CD4-positive, alpha-beta T cell treated with Interleukin-15 for 1 hour (primary cell): Measurements from ENCODE around the gene IGF2BP3.
A peak's percentile ranks its signal among the peaks of the same experiment; 100 is the strongest.
"Not testable (repeated sequence)": the region's sequence is repeated elsewhere in the genome, so short reads cannot be mapped to it uniquely, and the experiment has no call there.

Experiments
- DNase-seq: peaks from one replicate; pipeline ENCODE4 v3.0.0-alpha.2; 2020

Gene IGF2BP3

GRCh38 chr7:23470330-23471105 lies at the start of gene IGF2BP3:
IGF2BP3 (minus strand) TSS chr7:23470491; CDS start chr7:23470110, 381 bp downstream.
- no peak for DNase-seq

DNA sequence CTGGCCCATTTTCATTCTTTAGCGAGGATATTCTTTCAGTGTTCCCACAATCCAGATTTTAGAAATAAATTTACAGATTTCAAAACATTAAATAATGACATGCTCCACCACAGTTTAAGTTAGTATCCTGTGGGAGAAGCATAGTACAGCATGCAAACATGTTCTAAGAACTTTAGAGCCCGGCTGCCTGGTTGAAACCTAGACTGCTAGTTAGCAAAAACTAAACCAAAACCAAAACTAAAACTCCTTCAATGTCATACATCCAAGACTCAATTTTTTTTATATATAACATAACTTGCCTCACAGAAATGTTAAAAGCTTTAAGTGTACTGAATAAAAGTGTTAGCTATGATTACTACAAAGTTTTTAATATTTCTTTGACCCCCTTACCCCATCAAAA lies 44.5 kb upstream of the IGF2BP3 start:
- no peak for DNase-seq

- not testable (repeated sequence) for DNase-seq
Observed at GRCh38 chr7:23513746-23514145, 43.5 kb upstream of the IGF2BP3 start.

GRCh38 chr7:23494009-23494408 lies 23.7 kb upstream of the IGF2BP3 start:
- no peak for DNase-seq

DNA sequence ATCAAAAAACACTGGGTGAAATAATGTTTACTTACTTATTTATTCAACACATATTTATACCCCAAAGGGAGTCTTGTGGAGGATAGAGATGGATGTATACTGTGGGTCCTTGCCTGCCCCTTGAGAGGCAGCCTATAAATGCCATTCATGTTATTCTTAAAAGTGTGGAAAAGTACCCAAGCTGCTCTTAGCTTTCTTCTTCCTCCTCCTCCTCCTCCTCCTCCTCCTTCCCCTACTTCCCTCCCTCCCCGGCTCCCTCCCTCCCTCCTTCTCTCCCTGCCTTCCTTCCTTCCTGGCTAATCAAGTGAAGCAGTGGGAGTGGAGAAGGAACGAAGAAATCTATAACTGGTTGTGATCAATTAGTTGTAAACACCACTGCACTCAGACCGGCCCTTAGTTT lies 21.2 kb upstream of the IGF2BP3 start:
- DNase-seq, result no peak

DNA sequence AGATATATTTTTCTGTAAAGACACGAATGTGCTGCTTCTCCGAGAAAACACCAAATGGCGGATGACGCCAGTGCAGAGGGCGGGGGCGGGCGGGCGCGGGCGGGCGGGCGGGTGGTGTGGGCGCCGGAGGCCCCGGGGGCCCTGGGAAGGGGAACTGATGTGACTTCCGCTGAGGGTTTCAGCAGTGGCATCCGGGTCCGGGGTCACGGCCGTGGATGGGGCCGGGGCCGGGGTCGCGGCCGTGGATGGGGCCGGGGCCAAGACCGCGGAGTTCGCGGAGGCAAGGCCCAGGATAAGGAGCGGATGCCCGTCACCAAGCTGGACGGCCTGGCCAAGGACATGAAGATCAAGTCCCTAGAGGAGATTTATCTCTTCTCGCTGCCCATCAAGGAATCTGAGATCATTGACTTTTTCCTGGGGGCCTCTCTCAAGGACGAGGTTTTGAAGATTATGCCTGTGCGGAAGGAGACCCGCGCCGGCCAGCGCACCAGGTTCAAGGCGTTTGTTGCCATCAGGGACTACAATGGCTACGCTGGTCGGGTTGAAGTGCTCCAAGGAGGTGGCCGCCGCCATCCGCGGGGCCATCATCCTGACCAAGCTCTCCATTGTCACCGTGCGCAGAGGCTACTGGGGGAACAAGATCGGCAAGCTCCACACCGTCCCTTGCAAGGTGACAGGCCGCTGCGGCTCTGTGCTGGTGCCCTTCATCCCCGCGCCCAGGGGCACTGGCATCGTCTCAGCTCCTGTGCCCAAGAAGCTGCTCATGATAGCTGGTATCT lies 20.3 kb upstream of the IGF2BP3 start:
- DNase-seq, result peak; percentile 69

DNA sequence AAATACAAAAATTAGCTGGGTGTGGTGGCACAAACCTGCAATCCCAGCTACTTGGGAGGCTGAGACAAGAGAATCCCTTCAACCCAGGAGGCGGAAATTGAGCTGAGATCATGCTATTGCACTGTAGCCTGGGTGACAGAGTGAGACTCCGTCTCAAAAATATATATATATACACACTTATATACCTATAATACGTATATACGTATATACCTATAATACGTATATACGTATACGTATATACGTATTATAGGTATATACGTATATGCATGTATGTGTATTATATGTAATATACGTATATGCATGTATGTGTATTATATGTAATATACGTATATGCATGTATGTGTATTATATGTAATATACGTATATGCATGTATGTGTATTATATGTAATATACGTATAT lies 18.4 kb upstream of the IGF2BP3 start:
- not testable (repeated sequence) for DNase-seq

- no peak for DNase-seq
Observed at GRCh38 chr7:23487670-23488069, 17.4 kb upstream of the IGF2BP3 start.

DNA sequence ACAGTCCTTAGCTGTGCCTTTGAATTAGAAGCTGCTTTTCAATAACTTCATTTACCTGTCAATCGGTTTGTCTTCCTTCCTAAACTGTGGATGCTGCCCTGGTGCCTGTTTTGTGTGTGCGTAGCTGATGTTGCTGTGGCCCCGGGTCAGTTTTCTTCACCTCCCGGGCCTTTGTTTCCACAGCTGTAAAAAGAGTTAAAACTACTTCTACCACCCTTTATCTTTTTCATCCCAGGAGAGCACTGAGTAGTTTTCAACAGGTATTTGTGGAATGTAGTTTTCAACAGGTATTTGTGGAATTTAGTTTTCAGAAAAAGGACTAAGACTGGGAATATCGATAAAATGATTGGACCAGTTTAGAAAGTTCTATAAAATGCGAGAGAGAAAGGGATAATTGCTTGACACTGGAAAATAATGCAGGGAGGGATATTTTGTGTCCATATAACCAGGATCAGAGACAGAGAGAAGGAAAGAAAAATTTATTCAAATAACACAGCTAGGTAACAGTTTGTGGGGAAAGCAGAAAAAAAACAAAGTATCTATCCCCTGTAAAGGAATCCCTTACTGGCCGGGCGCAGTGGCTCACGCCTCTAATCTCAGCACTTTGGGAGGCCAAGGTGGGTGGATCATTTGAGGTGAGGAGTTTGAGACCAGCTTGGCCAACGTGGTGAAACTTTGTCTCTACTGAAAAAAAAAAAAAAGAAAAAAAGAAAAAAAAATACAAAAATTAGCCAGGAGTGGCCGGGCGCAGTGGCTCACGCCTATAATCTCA lies 15.9 kb upstream of the IGF2BP3 start:
- DNase-seq, result no peak

GRCh38 chr7:23482686-23483085 lies 12.4 kb upstream of the IGF2BP3 start:
- no peak for DNase-seq

DNA sequence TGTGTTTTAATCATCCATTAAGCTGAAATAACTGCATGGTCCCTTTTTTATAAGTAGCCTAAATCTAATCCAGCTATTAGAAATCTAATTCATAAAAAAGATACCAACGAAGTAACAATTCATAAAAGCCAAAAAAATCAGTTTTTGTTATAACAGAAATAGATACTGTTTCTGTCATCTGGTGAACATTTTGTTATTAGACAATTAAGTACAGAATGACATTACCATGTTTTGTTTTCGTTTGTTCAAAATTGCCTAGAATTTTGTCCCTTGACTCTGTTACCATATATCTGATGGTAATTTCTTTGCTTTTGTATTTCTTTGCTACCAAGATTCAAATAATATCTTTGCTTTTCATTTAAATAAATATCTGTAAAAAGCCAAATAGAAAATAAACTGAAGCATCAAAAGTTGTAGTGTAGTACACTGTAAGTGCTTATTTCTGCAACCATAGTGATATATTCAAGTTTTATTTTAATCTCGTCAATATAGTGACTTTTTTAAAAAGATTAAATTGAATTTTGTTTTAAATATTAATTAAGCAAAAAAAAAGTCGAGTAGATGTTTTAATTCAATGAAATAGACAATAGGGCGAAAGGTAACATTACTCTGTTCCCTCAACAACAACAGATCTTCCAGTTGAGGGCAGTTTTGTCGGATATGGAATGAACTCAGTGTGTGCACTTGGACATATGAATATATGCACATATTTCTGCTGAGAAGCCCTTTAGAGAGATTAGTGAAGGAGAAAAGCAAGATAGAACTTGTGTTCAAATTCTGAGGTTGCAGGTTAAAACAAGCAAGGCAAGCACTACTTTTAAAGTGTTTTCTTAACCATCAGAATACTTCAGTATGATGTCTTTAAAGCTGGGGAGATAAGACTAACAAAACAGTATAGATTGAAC lies 7.9 kb upstream of the IGF2BP3 start:
- no peak for DNase-seq

- no peak for DNase-seq
Observed at GRCh38 chr7:23477157-23477499, 6.8 kb upstream of the IGF2BP3 start.

- no peak for DNase-seq
Observed at GRCh38 chr7:23476286-23477156, 6.2 kb upstream of the IGF2BP3 start.

DNA sequence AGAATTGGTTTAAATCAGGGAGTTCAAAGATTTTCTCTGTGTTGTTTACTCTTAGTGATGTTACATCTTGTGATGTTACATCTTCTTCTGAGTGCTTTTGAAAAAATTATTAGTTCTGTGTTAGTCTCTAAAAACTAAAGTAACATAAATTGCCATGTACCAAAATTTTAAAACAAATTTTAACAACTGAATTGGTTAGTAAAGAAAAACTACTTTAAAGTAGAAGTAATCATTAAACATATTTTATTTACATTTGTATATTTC lies 5.2 kb upstream of the IGF2BP3 start:
- DNase-seq, result no peak

- no peak for DNase-seq
Observed at GRCh38 chr7:23474829-23475575, 4.7 kb upstream of the IGF2BP3 start.

GRCh38 chr7:23474094-23474828 lies 4.0 kb upstream of the IGF2BP3 start:
- peak; percentile 80 for DNase-seq

- DNase-seq, result no peak
Observed at GRCh38 chr7:23473844-23474093, 3.5 kb upstream of the IGF2BP3 start.

GRCh38 chr7:23472956-23473843 lies 2.9 kb upstream of the IGF2BP3 start:
- DNase-seq, result no peak

GRCh38 chr7:23472556-23472955 lies 2.3 kb upstream of the IGF2BP3 start:
- DNase-seq, result no peak

- no peak for DNase-seq
Observed at GRCh38 chr7:23472046-23472445, 1.8 kb upstream of the IGF2BP3 start.
